HG03039 (cell line): Measurements from ENCODE around the gene ADAM11.
"Not testable (repeated sequence)": the region's sequence is repeated elsewhere in the genome, so short reads cannot be mapped to it uniquely, and the experiment has no call there.

Experiments used
- ATAC-seq: cut with Tn5 transposase; IDR thresholded peaks from one replicate; pipeline ENCODE4 v1.9.1; 2021; ENCODE audit warnings: mild to moderate bottlenecking, moderate library complexity; ENCODE audit not compliant: unreplicated experiment

Gene ADAM11, protein sequence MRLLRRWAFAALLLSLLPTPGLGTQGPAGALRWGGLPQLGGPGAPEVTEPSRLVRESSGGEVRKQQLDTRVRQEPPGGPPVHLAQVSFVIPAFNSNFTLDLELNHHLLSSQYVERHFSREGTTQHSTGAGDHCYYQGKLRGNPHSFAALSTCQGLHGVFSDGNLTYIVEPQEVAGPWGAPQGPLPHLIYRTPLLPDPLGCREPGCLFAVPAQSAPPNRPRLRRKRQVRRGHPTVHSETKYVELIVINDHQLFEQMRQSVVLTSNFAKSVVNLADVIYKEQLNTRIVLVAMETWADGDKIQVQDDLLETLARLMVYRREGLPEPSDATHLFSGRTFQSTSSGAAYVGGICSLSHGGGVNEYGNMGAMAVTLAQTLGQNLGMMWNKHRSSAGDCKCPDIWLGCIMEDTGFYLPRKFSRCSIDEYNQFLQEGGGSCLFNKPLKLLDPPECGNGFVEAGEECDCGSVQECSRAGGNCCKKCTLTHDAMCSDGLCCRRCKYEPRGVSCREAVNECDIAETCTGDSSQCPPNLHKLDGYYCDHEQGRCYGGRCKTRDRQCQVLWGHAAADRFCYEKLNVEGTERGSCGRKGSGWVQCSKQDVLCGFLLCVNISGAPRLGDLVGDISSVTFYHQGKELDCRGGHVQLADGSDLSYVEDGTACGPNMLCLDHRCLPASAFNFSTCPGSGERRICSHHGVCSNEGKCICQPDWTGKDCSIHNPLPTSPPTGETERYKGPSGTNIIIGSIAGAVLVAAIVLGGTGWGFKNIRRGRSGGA

DNA sequence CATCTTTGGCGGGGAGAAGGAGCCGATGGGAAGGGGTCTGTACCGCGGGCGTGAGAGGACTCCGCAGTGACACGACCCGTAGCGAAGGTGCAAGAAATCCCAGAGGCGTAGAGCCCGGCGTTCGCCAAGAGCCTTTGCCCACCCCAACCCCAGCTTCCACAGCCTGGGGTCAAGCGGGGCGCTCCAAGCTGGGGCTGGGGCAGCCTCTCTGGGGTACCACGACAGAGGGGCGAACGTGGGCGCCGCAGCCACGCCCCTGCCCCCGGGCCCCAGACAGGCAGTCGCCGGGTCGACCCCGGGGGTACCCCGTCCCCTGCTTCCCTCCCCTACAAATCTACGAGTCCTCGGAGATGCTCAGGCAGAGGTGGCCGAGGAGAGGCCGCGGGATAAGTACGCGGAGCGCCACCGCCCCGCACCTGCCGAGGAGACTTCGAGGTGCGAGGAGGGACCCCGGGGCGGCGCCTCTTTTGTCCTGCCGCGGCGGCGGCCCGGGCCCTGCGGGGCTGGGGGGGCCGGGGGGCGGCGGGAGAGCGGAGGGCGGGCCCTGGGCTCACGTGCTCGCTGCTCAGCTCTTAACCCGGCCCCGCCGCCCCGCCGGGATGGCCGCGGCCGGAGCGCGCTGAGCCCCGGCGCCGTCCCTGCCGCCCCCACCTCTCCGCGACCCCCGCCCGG lies at the start of gene ADAM11:
ADAM11 (plus strand) TSS at position 575 of the 672 bp plus-strand sequence. CDS start 212 bp downstream, outside the sequence.
- no peak for ATAC-seq

DNA sequence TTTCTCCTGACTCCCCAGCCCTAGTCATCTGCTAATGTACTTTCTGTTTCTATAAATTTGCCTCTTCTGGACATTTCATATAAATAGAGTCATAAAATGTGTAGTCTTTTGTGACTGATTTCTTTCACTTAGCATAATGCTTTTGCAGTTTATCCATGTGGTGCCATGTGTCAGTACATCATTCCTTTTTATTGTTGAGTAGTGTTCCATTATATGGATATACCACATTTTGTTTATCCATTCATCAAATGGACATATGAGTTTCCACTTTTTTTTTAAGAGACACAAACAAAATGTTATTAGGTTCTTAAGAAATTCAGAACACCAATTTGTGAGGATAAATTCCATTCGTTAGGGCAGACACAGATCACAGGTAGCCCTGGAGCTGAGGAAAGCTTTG lies 39.3 kb upstream of the ADAM11 start:
- ATAC-seq: no peak

DNA sequence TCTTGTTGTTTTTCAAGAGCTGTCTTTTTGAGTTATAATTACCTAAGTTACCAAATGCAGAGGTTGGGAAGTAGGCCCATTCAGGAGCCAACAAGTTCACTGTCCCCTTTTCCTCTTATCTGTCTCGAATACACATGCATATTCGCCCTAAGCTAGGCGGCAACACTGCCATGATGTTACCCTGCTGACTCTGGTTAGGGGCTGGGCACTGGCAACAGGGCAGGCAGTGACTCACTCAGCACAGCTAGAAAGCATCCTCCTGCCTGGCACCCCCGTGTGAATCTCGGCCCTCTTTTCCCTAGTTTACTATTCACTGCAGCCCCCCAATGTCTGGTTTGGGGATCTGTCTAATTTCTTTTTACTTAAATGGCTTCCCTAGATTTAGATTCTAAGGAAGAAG lies 36.5 kb upstream of the ADAM11 start:
- no peak for ATAC-seq

DNA sequence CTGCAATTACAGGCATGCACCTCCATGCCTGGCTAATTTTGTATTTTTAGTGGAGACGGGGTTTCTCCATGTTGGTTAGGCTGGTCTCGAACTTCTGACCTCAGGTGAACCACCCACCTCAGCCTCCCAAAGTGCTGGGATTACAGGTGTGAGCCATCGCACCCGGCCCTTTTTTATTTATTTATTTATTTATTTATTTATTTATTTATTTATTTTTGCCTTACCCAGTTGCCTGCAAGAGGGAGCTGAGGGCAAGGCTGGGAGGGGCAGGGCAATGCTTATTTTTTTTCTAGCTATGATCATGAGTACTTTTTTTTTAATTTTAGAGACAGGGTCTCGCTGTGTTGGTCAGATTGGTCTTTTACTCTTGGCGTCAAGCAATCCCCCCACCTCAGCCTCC lies 32.7 kb upstream of the ADAM11 start:
- ATAC-seq: not testable (repeated sequence)

DNA sequence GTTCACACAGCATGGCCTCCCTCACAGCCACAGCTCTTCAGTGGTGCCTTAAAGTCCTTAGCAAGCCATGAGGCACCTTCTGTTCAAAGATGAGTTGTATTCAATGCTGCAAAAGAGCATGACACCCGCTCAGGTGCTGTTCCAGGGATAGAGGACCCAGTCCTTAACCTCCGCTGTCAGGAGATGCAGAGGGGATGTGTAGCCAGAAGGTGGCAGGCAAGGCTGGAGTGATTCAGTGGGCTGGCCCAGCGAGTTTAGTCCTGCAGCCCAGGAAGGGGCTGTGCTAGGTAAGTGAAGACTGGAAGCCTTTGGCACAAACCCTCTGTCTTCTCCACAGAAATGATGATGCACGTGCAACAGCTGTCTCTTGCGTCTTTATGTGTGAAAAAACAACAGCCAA lies 25.0 kb upstream of the ADAM11 start:
- no peak for ATAC-seq

DNA sequence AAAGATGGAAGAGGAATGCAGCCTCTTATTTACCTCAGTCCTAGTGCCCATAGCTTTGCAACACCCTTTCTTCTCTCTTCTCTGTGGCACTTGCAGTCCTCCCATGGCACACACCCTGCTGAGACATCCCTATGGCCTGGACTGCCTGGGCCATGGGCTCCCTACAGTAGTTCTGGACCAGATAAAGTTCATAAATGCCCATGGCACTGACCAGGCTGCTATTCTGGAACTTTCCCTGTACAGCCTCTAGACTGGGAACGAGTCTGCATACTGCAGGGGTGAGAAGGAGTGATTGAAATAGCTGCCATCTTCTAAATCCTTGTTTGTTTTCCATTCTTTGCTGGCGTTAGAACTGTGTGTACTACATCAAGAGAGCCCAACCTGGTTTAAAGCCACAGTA lies 24.5 kb upstream of the ADAM11 start:
- ATAC-seq: no peak

DNA sequence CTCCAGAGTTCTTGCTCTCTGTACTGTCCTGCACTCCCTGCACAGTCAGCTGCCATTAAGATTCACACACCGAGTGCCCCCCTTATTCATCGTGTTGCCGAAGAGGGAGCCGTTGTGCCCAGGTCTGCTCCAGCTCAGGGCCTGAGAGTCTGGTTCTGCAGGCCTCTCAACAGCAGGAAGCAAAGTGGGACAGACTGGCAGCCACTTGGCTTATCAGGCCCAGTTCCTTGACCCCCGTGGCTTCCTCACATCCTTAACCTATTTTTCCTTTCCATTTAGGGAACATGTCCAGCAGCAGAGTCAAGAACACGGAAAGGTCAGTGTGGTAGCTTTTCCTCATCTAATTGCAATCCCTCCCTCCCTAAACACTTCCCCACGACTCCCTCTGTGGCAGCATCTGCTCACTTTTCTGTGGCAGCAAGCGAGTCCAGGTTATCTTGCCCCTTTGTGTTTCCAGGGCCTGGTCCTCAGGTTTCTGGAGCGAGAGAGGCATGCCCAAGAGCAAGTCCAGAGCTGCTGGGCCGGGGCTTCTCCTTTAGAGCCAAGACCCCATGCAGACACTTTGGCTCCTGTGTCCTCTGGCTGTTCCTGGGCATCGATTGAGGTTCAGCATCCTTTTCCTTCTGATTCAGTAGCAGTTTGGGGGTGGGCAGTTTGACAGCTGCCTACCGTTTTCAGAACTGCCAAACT lies 22.1 kb upstream of the ADAM11 start:
- no peak for ATAC-seq

DNA sequence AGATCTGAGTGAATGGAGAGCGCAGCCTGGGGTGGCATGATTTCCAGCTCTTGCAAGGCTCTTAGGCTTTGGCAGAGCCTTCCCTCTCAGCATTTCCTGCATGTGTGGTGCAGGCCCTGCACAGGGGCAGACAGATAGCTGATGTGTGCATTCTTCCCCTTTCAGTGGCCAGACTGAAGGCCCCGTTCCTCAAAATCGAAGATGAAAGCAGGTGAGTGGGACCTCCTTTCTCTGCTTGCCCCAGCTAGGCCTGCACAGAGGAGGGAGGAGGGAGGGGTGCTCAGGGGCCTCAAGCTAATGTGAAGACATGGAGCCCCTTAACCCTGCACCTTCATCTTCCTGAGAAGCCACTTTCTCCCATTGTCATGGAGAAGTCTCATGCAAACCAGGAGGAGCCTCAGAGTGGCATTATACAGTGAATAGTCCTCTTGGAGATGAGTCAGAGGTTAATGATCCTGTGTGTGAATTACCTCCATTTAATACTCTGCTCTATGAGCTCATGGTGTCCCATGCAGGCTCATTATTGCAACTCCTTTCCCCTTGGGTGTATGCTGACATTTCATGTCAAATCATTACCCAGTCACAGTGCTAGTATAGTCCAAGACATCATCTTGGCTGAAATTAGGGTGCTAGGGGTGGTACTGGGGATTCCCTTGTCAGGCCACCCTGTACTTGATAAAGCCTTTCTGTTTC lies 20.4 kb upstream of the ADAM11 start:
- ATAC-seq: no peak

DNA sequence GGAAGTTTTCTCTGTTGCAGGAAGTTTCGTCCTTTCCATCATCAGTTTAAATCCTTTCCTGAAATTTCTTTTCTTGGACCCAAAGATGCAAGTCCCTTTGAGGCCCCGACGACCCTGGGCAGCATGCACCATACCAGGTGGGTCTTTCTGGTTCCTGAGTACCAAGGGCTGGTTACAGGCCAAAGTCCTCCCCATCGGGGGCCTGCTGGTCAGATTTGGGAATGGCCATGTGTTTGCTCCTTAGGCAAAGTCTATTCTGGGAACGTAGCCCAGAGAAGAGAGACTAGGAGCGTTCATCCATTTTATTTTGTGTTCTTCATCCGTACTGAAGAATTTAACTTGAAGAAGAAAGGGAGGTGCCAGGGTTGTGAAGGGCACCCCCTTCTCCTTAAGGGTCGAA lies 17.5 kb upstream of the ADAM11 start:
- ATAC-seq: no peak

DNA sequence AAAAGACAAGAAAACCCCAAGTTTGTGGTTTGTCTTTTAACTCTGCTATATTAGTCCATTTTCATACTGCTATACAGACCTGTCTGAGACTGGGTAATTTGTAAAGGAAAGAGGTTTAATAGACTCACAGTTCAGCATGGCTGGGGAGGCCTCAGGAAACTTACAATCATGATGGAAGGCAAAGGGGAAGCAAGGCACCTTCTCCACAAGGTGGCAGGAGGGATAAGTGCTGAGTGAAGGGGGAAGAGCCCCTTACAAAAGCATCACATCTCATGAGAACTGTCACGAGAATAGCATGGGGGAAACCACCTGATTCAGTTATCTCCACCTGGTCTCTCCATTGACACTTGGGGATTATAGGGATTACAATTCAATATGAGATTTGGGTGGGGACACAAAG lies 13.5 kb upstream of the ADAM11 start:
- ATAC-seq: no peak

DNA sequence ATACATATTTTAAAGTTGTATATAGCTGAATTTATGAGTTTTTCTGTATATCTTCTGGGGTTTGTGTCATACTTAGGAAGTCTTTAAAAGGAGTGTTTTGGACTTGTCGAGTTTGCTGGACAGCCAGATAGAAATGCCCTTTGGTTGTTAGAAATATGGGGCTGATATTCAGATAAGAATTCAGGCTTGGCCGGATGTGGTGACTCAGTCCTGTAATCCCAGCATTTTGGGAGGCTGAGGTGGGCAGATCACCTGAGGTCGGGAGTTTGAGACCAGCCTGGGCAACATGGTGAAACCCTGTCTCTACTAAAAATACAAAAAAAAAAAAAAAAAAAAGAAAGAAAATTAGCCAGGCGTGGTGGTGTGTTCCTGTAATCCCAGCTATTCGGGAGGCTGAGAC lies 13.1 kb upstream of the ADAM11 start:
- ATAC-seq: not testable (repeated sequence)

DNA sequence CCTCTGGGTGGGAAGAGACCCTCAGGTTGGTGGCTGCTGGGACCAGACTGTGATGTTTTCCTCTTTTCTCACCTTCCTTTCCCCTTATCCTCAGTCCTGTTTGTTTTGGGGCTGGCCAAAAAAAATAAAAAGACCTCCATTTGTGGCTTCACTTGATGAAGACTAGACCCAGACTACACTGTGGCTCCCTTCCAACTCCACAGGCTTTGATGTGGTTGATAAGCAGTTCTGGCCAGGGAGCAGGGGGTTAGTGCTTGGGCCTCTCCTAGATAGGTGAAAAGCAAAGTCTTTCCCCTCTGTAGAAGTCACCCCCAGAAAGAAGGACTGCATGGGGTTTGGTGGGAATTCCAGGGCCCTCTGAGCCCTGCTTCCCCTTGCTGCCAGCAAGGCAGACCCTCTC lies 11.2 kb upstream of the ADAM11 start:
- no peak for ATAC-seq

DNA sequence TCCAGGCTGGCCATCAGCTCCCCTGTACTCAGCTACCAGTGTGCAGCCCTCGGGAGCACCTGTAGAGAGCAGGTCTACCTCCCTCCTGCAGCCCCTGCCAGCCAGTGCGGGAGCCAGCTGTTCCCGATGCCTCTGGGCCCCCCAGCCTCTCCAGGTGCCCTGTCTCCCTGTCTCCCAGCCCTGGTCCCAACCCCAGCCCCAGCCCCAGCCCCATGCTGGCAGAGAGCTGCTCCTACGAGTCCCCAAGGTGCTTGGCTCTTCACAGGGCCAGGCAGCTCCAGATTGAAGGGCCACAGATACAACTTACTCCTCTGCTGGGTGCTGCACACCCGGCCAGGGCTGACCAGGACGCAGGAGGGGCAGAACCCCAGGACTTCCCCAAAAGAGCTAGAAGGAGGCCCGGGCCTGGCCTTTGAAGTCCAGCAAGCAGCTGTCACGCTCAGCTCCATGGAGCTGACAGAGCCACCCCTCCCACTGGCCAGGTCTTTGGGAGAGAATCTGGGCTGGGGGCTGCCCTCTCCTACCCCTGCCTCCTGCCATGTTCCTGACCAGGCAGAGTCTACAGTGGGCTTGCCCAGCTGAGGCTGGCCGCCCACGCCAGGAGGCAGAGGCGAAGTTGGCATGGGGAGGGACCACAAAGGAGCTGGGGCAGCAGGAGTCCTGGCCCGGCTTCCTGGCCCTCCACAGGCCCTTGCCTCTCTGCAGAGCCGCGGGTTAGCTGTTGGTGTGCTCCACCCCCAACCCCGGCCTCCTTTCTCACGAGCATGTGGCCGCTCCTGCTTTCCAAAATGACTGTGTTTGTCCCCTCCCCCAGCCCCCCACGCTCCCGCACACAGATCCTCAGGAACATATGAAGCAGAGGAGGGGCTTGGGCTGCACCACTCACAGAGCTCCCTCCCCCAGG lies 9.5 kb upstream of the ADAM11 start:
- no peak for ATAC-seq

DNA sequence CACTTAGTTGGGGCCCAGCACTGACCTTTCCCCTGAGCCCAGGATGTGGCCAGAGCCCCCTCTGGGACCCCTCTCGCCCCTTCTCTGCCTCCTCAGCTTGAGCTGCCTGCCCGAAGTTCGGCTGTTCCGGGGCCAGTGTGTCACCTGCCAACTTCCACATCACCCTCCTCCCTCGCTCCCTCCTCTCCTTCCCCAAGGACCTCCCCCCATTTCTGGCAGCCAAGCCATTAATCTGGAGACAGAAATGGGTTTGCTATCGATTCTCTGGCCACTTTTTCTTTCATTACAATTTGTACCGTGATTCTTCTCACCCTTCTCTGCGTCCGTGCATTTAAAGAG lies 8.8 kb upstream of the ADAM11 start:
- no peak for ATAC-seq

DNA sequence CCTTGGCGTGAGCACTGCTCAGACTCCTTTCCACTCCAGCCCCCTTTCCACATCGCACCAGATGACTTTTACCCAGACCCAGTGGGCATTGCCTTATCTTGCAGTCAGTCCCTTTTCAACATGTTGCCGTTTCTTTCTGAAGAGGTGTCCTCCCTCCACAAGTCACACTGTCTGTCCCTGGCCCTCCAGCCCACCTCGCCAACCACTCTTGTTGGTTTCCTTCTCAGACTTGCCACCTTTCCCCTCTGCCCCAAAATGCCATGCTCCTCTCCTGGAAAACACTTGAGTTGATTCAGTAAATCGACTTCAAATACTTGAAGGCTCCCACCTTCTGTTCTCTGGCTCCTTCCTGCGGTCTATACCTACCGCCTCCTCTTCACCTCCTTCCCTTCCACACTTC lies 7.5 kb upstream of the ADAM11 start:
- ATAC-seq: no peak

DNA sequence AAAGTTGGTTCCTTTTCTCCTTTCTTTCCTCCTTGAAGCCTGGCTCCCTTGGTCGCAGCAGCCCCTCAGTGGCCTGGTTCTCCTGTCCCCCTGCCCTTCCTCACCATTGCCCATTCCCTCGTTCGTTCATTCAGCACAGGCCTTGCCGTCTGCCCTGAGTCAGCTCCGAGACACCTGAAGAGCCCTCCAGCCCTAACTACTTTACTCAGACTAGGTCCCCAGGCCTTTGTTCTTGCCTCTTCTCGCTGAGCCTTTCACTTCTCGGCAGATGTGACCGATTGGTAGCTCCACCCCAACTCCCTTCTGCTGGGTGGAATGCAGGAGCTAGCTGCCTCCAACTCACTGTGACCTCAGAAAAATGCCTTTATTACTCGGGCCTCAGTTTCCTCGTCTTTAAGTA lies 7.0 kb upstream of the ADAM11 start:
- ATAC-seq: no peak

DNA sequence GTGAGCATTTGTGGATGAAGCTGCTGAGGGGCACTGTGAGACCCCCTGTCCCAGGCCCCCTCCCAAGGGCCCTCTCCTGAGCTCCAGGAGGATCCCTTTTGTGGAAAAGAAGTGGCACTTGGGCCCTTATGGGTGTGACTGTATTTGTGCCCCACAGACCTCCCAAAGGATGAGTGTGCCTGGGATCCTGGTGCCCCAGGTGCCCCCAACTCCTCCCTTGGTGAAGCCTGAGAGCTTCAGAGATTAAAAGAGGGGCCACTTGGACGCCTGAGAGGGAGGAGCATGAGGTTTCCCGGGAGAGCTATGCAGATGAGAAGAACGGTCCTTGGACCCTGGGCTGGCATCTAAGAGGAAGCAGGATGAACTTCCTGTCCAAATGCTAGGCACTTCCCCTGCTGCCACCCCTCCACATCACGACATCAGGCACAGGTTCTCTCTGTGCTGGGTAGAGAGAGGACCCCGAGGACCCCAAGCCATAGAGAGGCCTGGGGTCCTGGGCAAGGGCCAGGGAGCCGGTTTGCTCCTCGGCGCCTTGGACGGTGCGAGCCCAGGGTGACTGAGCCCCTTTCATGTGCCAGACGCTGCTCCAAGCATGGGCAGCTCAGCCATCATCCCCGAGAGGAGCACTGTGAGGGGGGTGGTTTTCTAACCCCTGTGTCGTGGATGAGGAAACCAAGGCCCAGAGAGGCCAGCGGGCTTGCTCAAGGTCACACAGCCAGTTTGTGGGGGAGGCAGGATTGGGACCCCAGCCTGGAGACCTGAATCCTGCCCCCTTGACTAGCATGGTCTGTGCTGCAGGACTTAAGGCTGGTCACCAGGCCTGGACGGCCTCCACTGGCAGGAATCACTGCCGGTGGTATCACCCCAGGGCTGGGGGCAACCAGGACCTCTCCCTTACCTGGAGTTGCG lies 5.6 kb upstream of the ADAM11 start:
- ATAC-seq: no peak

DNA sequence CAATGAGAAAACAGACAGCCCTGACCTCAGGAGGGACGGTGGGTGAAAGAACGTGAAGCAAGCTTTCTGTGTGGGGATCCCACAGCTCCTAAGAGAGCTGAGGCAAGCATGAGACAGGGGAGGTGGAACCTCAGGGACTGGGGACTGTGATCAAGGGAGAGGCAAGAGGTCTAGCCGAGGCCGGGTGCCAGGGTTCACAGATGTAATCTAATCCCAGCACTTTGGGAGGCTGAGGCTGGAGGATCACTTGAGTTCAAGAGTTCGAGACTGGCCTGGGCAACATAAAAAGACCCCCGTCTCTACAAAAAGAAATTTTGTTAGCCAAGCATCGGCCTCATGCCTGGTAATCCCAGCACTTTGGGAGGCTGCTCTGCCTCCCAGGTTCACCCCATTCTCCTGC lies 4.5 kb upstream of the ADAM11 start:
- ATAC-seq: no peak

DNA sequence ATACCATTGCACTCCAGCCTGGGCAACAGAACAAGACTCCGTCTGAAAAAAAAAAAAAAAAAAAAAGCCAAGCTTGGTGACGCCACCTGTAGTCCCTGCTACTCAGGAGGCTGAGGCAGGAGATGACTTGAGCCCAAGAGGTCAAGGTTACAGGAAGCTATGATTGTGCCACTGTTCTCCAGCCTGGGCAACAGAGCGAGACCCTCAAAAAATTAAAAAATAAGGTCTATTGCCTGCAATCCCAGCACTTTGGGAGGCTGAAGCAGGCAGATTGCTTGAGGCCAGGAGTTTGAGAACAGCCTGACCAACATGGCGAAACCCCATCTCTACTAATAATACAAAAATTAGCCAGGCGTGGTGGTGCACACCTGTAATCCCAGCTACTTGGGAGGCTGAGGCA lies 3.6 kb upstream of the ADAM11 start:
- ATAC-seq: not testable (repeated sequence)
